GM18526 (cell line): Measurements from ENCODE around the gene SPC24.

ENCODE experiments used
- POLR2A ChIP-seq: IDR thresholded peaks from 3 replicates; pipeline ENCODE4 v1.6.1; 2011; ENCODE audit not compliant: insufficient read length; ENCODE audit errors: extremely low read depth

Gene SPC24

GRCh38 chr19:11125994-11126685 is 29.4 kb downstream of the SPC24 start:
- no peak for TF ChIP-seq POLR2A

- TF ChIP-seq POLR2A = no peak
Measured at GRCh38 chr19:11123114-11123513, 32.5 kb downstream of the SPC24 start.

GRCh38 chr19:11116507-11116906 is 39.1 kb downstream of the SPC24 start:
- TF ChIP-seq POLR2A = no peak

- no peak for TF ChIP-seq POLR2A
Measured at GRCh38 chr19:11115895-11116446, 39.6 kb downstream of the SPC24 start.

- TF ChIP-seq POLR2A = no peak
Measured at GRCh38 chr19:11115042-11115441, 40.5 kb downstream of the SPC24 start.

- no peak for TF ChIP-seq POLR2A
Measured at GRCh38 chr19:11113140-11113708, 42.4 kb downstream of the SPC24 start.

- TF ChIP-seq POLR2A = no peak
Measured at GRCh38 chr19:11111771-11112144, 43.8 kb downstream of the SPC24 start.

- TF ChIP-seq POLR2A = no peak
Measured at GRCh38 chr19:11111117-11111770, 44.3 kb downstream of the SPC24 start.

- TF ChIP-seq POLR2A = no peak
Measured at GRCh38 chr19:11108746-11109145, 46.8 kb downstream of the SPC24 start.

- no peak for TF ChIP-seq POLR2A
Measured at GRCh38 chr19:11106477-11106876, 49.1 kb downstream of the SPC24 start.

- peak; percentile 5 for TF ChIP-seq POLR2A
Measured at GRCh38 chr19:11105014-11105636, 50.5 kb downstream of the SPC24 start.

- TF ChIP-seq POLR2A = no peak
Measured at GRCh38 chr19:11102944-11103343, 52.6 kb downstream of the SPC24 start.

- no peak for TF ChIP-seq POLR2A
Measured at GRCh38 chr19:11101057-11101456, 54.5 kb downstream of the SPC24 start.

GRCh38 chr19:11100049-11100448 is 55.5 kb downstream of the SPC24 start:
- no peak for TF ChIP-seq POLR2A

GRCh38 chr19:11098861-11099260 is 56.7 kb downstream of the SPC24 start:
- TF ChIP-seq POLR2A = no peak

- no peak for TF ChIP-seq POLR2A
Measured at GRCh38 chr19:11098327-11098726, 57.3 kb downstream of the SPC24 start.
